Activated CD4-positive, alpha-beta T cell treated with anti-CD3 and anti-CD28 coated beads for 24 hours (primary cell): ENCODE data around the gene CAPN15.
"Not testable (repeated sequence)": the region's sequence is repeated elsewhere in the genome, so short reads cannot be mapped to it uniquely, and the experiment has no call there.

ENCODE experiments used
- DNase-seq, 2 donors: peaks; one replicate each; pipeline ENCODE4 v3.0.0-alpha.2; 2020; ENCODE audit warnings: low read depth in 2 of 2

Gene CAPN15

GRCh38 chr16:527015-527903 is at the start of gene CAPN15:
TSS of gene CAPN15 (plus strand) at chr16:527712. CDS start at chr16:546839, 19,127 bp downstream.
- peak; percentile 74 to 79 for DNase-seq

DNA sequence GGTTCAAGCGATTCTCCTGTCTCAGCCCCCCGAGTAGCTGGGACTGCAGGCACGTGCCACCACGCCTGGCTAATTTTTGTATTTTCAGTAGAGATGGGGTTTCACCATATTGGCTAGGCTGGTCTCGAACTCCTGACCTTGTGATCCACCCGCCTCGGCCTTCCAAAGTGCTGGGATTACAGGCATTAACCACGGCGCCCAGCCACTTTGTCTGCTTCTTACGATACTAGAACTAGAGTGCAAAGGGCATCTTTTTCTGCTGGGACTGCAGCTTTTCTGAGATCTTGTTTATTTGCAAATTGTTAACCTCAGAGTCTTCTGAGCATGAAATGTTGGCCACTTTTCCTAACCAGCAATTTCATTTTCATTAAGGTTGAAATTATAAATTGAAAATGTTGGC is 49.2 kb upstream of the CAPN15 start:
- not testable (repeated sequence) for DNase-seq

DNA sequence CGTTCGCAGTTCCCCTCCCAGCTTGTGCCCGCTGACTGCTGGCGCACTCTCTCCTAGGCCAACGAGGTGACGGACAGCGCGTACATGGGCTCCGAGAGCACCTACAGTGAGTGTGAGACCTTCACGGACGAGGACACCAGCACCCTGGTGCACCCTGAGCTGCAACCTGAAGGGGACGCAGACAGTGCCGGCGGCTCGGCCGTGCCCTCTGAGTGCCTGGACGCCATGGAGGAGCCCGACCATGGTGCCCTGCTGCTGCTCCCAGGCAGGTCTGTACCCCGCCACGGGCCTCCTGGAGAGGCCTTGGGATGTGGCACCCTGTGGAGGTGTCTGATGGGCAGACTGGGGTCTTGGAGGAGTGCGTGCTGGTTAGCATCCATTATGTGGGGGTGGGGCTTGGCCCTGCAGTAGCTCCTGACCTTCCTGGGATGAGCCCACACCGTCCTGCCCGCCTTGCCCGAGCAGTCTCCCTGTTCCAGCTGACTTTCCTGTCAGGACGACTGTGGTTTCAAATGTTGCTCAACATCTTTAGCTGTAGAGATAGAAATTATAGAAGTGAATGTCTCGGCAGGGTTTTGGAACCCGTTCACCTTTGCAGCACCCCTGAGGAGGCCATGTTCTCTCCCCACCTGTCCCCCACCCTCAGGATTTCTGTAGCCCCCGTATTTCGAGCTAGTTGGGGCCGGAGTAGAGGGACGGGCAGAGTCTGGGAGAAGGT is 44.9 kb upstream of the CAPN15 start:
- DNase-seq, result no peak

- DNase-seq, result no peak
Observed at GRCh38 chr16:483341-484075, 44.0 kb upstream of the CAPN15 start.

GRCh38 chr16:489606-490005 is 37.9 kb upstream of the CAPN15 start:
- DNase-seq, result no peak

DNA sequence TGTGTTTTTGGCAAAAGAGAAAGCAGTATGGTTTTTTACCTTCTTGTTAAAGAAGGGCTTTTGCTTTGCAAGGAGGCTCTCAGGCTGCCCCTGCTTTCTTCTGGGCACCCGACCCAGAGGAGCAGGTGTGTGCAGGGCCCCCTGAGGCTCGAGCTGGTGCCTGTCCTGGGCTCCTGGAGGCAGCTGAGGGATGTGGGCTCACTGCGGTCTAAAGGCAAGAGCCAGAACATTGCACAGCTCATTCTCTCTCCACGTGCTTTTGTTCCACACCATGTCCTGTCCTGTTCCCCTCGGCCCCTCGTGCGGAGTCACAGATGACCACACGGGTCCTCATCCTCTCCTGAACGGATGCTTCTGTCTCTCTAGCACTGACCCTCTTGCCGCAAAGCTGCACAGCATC is 36.7 kb upstream of the CAPN15 start:
- DNase-seq, result no peak

DNA sequence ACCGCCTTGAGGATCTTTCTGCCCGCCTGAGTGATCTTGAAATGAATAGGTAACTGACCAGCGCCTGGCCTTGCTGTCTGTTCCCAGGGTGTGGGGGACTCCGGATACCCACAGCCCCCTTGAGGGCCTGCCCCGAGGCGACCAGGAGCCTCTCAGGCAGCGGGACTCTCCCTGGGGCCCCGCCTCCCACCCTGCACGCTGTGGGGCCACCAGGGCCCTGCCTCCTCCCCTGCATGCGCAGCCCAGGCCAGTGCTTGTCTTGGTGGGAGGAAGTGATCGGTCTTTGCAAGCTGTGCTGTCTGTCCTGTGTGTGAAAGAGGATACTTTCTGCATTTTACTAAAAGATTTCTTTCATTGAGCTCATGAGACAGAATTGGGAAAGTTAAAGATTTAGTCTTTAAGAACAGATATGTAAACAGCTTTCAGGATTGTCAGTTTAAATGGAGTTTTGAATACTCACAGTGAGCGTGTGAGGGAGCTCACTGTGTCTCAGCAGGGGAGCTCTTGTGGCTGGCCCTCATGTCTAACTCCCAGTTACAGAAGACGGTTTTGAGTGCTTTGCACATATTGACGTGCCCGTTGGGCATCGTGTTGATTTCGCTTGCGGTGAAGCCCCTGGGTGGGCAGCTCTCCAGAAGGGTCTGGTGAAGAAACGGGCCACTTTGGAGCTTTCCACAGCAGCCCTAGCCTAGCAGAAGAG is 36.1 kb upstream of the CAPN15 start:
- DNase-seq, result no peak

DNA sequence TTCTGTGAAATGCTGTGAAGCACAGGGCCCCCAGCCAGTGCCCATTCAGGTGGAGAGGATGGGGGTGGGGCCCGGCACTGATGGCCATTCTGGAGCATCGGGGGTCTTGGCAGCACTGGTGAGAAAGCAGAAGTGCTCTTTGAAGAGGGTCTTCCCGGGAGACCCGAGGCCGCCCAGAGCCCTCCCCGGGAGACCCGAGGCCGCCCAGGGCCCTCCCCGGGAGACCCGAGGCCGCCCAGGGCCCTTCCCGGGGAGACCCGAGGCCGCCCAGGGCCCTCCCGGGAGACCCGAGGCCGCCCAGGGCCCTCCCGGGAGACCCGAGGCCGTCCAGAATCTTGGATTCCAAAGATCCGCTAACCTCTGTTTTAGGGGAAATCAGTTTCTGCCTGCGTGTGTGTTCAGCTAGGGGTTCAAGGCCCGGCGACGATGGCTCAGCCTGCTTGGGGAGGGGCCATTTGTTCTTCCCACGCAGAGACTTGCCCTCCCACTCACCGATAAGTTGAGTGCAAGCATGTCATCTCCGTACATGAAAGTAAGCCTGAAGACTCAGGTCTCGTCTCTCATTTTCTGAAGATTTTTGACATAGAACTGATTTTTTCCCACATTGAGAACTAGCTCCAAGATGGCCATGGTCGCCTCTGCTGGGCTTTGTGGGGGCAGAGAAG is 35.2 kb upstream of the CAPN15 start:
- DNase-seq, result no peak

DNA sequence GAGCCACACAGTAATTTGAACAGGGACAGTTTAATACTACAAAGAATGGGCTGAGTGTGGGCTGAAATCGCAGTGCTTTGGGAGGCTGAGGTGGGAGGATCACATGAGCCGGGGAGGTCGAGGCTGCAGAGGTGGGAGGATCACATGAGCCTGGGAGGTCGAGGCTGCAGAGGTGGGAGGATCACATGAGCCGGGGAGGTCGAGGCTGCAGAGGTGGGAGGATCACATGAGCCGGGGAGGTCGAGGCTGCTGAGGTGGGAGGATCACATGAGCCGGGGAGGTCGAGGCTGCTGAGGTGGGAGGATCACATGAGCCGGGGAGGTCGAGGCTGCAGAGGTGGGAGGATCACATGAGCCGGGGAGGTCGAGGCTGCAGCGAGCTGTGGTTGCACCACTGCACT is 32.8 kb upstream of the CAPN15 start:
- not testable (repeated sequence) for DNase-seq

- no peak for DNase-seq
Observed at GRCh38 chr16:495127-495748, 32.3 kb upstream of the CAPN15 start.

- no peak for DNase-seq
Observed at GRCh38 chr16:496097-496886, 31.2 kb upstream of the CAPN15 start.

- DNase-seq, result no peak
Observed at GRCh38 chr16:497258-497657, 30.3 kb upstream of the CAPN15 start.

- no peak for DNase-seq
Observed at GRCh38 chr16:499924-500323, 27.6 kb upstream of the CAPN15 start.

DNA sequence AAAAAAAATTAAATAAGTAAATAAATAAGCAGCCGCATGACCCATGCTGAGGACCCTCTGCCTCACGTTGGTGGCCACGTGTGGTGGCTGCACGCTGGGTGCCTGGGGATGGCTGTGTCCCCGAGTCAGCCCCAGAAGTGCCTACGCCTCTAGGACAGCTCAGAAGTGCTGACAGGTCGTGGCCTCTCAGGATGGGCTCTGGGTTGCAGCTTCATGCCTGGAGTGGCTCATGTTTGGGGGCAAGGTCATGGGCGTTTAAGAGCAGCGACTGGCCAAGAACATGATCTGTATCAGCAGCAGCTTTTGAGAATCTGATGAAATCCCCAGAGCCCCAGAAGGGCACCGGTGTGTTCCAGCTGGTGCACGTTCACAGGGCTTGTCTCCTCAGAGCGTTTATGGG is 26.8 kb upstream of the CAPN15 start:
- DNase-seq, result no peak

GRCh38 chr16:502179-502943 is 25.2 kb upstream of the CAPN15 start:
- no peak for DNase-seq

GRCh38 chr16:503150-504071 is 24.1 kb upstream of the CAPN15 start:
- no peak for DNase-seq

GRCh38 chr16:505479-506245 is 21.9 kb upstream of the CAPN15 start:
- DNase-seq, result no peak
